HepG2 (cell line): Measurements from ENCODE around the gene EGR1. TPM values are rescaled to one million over a fixed set of nuclear protein-coding genes. Genes with fewer than 3 reads are reported as not detected.
A peak's percentile ranks its signal among the peaks of the same experiment; 100 is the strongest.

Experiments used
- ATF7 ChIP-seq, 2 experiments: fragments of 450-650 bp in 1 of 2; sonication (generic) in 1 of 2; formaldehyde crosslinking in 1 of 2; IDR thresholded peaks; 2 replicates each; pipeline versions ENCODE4 v1.4.0 to v1.6.1; 2016 to 2020; ENCODE audit warnings: antibody characterized with exemption in 1 of 2, mild to moderate bottlenecking in 1 of 2, missing genetic modification reagents in 1 of 2
- CBFB ChIP-seq: sonication (generic); formaldehyde crosslinking; IDR thresholded peaks from 2 replicates; pipeline ENCODE4 v1.4.0; 2020; ENCODE audit warnings: missing genetic modification reagents
- HOXA3 ChIP-seq: sonication (generic); formaldehyde crosslinking; IDR thresholded peaks from 2 replicates; pipeline ENCODE4 v1.5.0; 2020; ENCODE audit warnings: missing genetic modification reagents
- IRF2 ChIP-seq: IDR thresholded peaks from 2 replicates; pipeline ENCODE4 v1.6.1; 2018; ENCODE audit warnings: missing genetic modification reagents, missing compliant biosample characterization
- KMT2B ChIP-seq: IDR thresholded peaks from 2 replicates; pipeline ENCODE4 v1.6.1; 2016; ENCODE audit warnings: missing genetic modification reagents, missing compliant biosample characterization
- MYNN ChIP-seq: sonication (generic); formaldehyde crosslinking; IDR thresholded peaks from 2 replicates; pipeline ENCODE4 v1.4.0; 2020; ENCODE audit warnings: mild to moderate bottlenecking, low read depth, missing genetic modification reagents
- PHF8 ChIP-seq: sonication (generic); formaldehyde crosslinking; IDR thresholded peaks from 2 replicates; pipeline ENCODE4 v1.5.0; 2020; ENCODE audit warnings: missing genetic modification reagents
- ZFP90 ChIP-seq: sonication (generic); formaldehyde crosslinking; IDR thresholded peaks from 2 replicates; pipeline ENCODE4 v1.8.0; 2022; ENCODE audit warnings: missing genetic modification reagents, mild to moderate bottlenecking, inconsistent platforms, borderline replicate concordance
- ZHX2 ChIP-seq, 2 experiments: sonication (generic) in 1 of 2; formaldehyde crosslinking in 1 of 2; IDR thresholded peaks; 2 replicates each; pipeline versions ENCODE4 v1.6.1 to v1.9.0; 2014 to 2022; ENCODE audit warnings: antibody characterized with exemption in 1 of 2, borderline replicate concordance in 1 of 2, inconsistent platforms in 1 of 2, low read depth in 1 of 2, missing genetic modification reagents in 1 of 2
- ZNF547 ChIP-seq: sonication (generic); formaldehyde crosslinking; IDR thresholded peaks from 2 replicates; pipeline ENCODE4 v1.5.1; 2020; ENCODE audit warnings: mild to moderate bottlenecking, missing genetic modification reagents
- polyA plus RNA-seq, 8 experiments: library from polyadenylated mRNA; depleted of rRNA in 3 of 8; stranded (reverse) in 7 of 8; unstranded in 1 of 8; fragments of >200 nt; fragmentation: Illumina TruSeq in 4 of 8; extraction: Trizol in 4 of 8; gene quantifications; 2 replicates each; pipeline versions ENCODE4 v1.2.1 to v1.2.3, GENCODE V29; 2011 to 2016; ENCODE audit warnings: low read depth in 4 of 8, missing spikeins in 1 of 8, mixed read lengths in 1 of 8; ENCODE audit not compliant: insufficient read depth in 1 of 8
- total RNA-seq, 5 experiments: library from RNA; depleted of rRNA; stranded (reverse); fragments of >200 nt; fragmentation: Illumina TruSeq; extraction: Trizol; gene quantifications; 2 replicates each; pipeline ENCODE4 v1.2.3, GENCODE V29; 2016; ENCODE audit warnings: low read depth in 1 of 5
- TF ChIP-seq, protein P1 (sequence below): sonication (generic); IDR thresholded peaks from 2 replicates; pipeline ENCODE4 v1.6.1; 2016; ENCODE audit warnings: low read depth, borderline replicate concordance
- TF ChIP-seq, protein P2 (sequence below): sonication (generic); formaldehyde crosslinking; IDR thresholded peaks from 2 replicates; pipeline ENCODE4 v1.4.0; 2020; ENCODE audit warnings: missing genetic modification reagents
- TF ChIP-seq, protein P3 (sequence below): IDR thresholded peaks from 2 replicates; pipeline ENCODE4 v1.6.1; 2018; ENCODE audit warnings: missing genetic modification reagents, mild to moderate bottlenecking, missing compliant biosample characterization
- TF ChIP-seq, protein P4 (sequence below): sonication (generic); formaldehyde crosslinking; conservative IDR thresholded peaks from 2 replicates; pipeline ENCODE4 v1.5.0; 2020; ENCODE audit warnings: missing genetic modification reagents

EGR1 gene
- total and polyA plus RNA-seq, 2 of the 13 experiments (the other 11 are each of a cell fraction or from before 2014, with no cell fraction given) = 4.1 to 4.5 TPM

DNA sequence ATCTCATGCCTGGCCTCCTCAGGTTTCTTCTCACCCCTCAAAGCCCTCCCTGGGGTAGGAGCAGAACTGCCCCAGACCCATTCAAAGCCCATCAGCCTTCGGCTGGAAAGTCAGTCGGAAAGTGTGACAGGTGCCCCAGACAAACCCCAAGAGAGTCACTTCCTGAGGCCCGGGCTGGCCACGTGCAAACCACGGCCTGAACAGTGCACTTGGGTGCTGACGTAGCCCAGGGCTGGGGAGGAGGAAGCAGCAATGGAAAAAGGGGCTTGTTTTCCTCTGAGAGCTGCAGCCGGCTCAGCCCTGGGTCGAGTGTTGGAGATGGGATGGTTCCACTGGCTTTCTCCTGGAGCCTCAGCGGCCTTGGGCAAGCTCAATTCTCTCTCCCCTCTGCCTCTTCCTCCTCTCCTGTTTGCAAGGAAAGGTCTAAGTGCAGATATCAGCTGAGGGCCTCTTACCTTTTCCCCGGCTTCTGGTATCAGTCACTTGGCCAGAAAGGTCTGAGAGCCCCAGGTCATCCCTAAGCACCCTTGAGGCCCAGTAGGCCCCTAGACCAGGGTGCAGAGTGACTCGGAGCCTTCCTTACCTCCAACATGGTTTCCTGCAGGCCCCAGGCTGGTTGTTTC lies 5.9 kb upstream of the EGR1 start (continued):
- TF ChIP-seq, protein P1, sequence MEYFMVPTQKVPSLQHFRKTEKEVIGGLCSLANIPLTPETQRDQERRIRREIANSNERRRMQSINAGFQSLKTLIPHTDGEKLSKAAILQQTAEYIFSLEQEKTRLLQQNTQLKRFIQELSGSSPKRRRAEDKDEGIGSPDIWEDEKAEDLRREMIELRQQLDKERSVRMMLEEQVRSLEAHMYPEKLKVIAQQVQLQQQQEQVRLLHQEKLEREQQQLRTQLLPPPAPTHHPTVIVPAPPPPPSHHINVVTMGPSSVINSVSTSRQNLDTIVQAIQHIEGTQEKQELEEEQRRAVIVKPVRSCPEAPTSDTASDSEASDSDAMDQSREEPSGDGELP = no peak
- TF ChIP-seq, protein P2, sequence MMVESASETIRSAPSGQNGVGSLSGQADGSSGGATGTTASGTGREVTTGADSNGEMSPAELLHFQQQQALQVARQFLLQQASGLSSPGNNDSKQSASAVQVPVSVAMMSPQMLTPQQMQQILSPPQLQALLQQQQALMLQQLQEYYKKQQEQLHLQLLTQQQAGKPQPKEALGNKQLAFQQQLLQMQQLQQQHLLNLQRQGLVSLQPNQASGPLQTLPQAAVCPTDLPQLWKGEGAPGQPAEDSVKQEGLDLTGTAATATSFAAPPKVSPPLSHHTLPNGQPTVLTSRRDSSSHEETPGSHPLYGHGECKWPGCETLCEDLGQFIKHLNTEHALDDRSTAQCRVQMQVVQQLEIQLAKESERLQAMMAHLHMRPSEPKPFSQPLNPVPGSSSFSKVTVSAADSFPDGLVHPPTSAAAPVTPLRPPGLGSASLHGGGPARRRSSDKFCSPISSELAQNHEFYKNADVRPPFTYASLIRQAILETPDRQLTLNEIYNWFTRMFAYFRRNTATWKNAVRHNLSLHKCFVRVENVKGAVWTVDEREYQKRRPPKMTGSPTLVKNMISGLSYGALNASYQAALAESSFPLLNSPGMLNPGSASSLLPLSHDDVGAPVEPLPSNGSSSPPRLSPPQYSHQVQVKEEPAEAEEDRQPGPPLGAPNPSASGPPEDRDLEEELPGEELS = no peak
- TF ChIP-seq ZNF547 (CRISPR knock-in tag) = no peak; the same call in 1 of the 2 replicates
- TF ChIP-seq PHF8 (CRISPR knock-in tag) = peak; percentile 28; the same call in 1 of the 2 replicates
- peak; percentile 59; the same call in 1 of the 2 replicates for TF ChIP-seq ZFP90 (CRISPR knock-in tag)
- no peak for TF ChIP-seq ATF7 (IDR thresholded peaks at IDR 0.05)
- 0 out of 2 replicates have a peak, but pooled peaks have one; percentile 29 for TF ChIP-seq ATF7 (CRISPR knock-in tag; IDR thresholded peaks at IDR 0.05)
- TF ChIP-seq, protein P3, sequence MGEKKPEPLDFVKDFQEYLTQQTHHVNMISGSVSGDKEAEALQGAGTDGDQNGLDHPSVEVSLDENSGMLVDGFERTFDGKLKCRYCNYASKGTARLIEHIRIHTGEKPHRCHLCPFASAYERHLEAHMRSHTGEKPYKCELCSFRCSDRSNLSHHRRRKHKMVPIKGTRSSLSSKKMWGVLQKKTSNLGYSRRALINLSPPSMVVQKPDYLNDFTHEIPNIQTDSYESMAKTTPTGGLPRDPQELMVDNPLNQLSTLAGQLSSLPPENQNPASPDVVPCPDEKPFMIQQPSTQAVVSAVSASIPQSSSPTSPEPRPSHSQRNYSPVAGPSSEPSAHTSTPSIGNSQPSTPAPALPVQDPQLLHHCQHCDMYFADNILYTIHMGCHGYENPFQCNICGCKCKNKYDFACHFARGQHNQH = peak; percentile 48; the same call in 1 of the 2 replicates
- peak; percentile 43; the same call in 1 of the 2 replicates for TF ChIP-seq IRF2 (CRISPR knock-in tag)
- TF ChIP-seq CBFB (CRISPR knock-in tag) = 0 out of 2 replicates have a peak, but pooled peaks have one; percentile 19
- peak; percentile 51; the same call in 1 of the 2 replicates for TF ChIP-seq KMT2B (CRISPR knock-in tag)
- peak; percentile 59; the same call in 1 of the 2 replicates for TF ChIP-seq HOXA3 (CRISPR knock-in tag)
- no peak for TF ChIP-seq MYNN (CRISPR knock-in tag)
- no peak for TF ChIP-seq ZHX2 (IDR thresholded peaks at IDR 0.05; ENCODE audit: low read depth)
- TF ChIP-seq ZHX2 (CRISPR knock-in tag; IDR thresholded peaks at IDR 0.05; ENCODE audit: borderline replicate concordance) = no peak
- TF ChIP-seq, protein P4, sequence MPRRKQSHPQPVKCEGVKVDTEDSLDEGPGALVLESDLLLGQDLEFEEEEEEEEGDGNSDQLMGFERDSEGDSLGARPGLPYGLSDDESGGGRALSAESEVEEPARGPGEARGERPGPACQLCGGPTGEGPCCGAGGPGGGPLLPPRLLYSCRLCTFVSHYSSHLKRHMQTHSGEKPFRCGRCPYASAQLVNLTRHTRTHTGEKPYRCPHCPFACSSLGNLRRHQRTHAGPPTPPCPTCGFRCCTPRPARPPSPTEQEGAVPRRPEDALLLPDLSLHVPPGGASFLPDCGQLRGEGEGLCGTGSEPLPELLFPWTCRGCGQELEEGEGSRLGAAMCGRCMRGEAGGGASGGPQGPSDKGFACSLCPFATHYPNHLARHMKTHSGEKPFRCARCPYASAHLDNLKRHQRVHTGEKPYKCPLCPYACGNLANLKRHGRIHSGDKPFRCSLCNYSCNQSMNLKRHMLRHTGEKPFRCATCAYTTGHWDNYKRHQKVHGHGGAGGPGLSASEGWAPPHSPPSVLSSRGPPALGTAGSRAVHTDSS (CRISPR knock-in tag) = no peak
